Fibroblast of the aortic adventitia (primary cell): Measurements from ENCODE around the gene CIAO2B. TPM values are rescaled to one million over a fixed set of nuclear protein-coding genes. Genes with fewer than 3 reads are reported as not detected.

Source experiments
- DNase-seq: peaks from one replicate; pipeline ENCODE4 v3.0.0-alpha.2; 2010; ENCODE audit warnings: low read depth
- H3K4me3 ChIP-seq: 2 replicates; pipeline ENCODE4 v1.5.1; 2011; ENCODE audit warnings: low read depth, mild to moderate bottlenecking, control low read depth, low read length, moderate library complexity
- total RNA-seq: library from RNA; depleted of rRNA; stranded (reverse); fragments of >200 nt; gene quantifications from 2 replicates; pipeline ENCODE4 v1.2.3, GENCODE V29; 2012; ENCODE audit warnings: low replicate concordance
- TF ChIP-seq, protein P1 (sequence below): IDR thresholded peaks from 2 replicates; pipeline ENCODE4 v1.5.1; 2011; ENCODE audit warnings: mild to moderate bottlenecking, low read length, control low read depth, inconsistent platforms; ENCODE audit not compliant: insufficient read depth

The CIAO2B gene
- total RNA-seq, 1 donor: 109 TPM

GRCh38 chr16:66923866-66924265 lies 10.3 kb downstream of the CIAO2B start:
- no peak overlapping the region for H3K4me3 ChIP-seq
- no peak for DNase-seq
- TF ChIP-seq, protein P1, sequence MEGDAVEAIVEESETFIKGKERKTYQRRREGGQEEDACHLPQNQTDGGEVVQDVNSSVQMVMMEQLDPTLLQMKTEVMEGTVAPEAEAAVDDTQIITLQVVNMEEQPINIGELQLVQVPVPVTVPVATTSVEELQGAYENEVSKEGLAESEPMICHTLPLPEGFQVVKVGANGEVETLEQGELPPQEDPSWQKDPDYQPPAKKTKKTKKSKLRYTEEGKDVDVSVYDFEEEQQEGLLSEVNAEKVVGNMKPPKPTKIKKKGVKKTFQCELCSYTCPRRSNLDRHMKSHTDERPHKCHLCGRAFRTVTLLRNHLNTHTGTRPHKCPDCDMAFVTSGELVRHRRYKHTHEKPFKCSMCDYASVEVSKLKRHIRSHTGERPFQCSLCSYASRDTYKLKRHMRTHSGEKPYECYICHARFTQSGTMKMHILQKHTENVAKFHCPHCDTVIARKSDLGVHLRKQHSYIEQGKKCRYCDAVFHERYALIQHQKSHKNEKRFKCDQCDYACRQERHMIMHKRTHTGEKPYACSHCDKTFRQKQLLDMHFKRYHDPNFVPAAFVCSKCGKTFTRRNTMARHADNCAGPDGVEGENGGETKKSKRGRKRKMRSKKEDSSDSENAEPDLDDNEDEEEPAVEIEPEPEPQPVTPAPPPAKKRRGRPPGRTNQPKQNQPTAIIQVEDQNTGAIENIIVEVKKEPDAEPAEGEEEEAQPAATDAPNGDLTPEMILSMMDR: no peak

- peak; percentile 77 for DNase-seq
- TF ChIP-seq, protein P1: no peak
- no peak overlapping the region for H3K4me3 ChIP-seq
These were observed 10.9 kb downstream of the CIAO2B start for GRCh38 chr16:66923247-66923731.

- H3K4me3 ChIP-seq: no peak overlapping the region
- no peak for DNase-seq
- TF ChIP-seq, protein P1: no peak
These were observed 12.3 kb downstream of the CIAO2B start for GRCh38 chr16:66921729-66922450.

DNA sequence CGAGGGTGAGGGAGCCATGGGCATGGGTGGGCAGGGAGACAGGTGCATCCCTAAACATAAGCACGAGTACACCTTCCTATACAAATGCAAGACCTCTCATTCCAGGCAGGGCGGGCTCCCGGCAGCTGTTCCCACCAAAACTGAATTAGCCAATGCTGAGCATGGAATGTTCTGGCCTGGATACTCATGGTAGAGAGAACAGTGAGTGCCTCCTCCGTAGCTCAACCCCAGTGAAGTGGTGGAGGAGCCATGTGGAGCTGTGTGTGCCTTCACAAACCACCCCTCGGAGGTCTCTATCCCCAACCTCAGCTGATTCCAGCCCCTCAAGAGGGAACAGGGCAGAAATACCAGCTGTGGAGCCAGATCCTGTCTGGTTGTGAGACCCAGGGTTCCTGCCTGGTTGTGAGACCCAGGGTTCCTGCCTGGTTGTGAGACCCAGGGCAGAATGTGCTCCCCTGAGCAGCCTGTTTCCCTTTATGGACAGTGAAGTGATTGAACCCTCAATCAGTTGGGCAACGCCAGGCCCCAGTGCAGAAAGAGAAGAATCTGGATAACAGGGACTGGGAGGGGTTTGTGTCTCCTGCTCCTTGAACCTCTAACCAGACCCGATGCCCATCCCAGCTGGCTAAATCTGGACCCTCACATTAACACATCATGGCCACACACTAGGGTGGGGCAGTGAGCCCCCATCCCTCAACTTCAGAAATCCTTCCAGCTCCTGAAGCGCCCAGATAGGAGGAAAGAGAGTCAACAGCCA lies 13.1 kb downstream of the CIAO2B start:
- no peak for DNase-seq
- no peak overlapping the region for H3K4me3 ChIP-seq
- TF ChIP-seq, protein P1: no peak

DNA sequence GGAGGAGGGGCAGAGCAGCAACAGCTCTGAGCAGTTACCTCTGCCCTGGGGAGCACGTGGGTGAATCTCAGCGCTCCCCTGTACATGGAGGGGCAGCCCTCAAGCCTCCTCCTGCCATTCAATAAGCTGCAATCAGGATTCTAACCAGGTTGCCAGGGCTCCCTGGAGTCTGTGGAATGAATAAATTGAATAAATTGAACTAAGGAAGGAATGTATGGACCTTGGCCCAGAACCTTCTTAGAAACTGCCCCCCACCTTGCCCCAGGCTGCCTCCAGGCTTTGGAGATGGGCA lies 14.0 kb downstream of the CIAO2B start:
- TF ChIP-seq, protein P1: no peak

DNA sequence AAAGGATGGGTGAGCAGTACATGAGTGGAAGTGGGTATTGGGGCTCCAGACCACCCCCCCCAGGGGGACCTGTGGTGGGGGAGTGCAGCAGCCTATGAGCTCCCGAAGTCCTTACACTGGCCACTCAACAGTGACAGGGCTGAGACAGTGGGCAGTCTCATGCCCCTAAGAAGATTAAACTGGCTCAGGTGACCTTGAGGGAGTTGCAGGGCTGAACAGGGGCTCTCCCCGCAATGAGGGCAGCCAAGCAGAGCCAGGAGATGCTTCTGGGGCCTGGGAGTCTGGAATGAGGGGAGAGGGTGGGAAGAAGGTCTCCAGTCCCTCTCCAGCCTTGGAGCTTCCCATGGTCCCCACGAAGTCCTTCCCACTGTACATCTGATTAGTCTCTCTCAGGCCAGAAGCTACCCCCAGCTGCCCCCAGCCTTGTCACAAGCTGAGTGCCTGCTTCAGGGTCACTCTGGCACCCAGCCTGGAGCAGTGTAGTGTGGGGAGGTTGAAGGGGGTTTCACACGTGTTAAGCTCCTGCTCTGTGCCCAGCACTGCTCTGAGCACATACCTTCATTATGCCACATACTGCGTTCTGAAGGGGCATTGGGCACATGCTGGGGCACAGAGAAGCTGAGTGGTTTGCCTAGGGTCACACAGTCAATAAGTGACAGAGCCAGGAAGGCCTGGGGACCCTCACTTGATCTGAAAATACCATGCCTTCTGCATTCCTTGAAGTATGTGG lies 14.5 kb downstream of the CIAO2B start:
- no peak for DNase-seq
- TF ChIP-seq, protein P1: no peak
- no peak overlapping the region for H3K4me3 ChIP-seq

More for the DNA sequence above, 14.0 kb downstream of the CIAO2B start:
- no peak overlapping the region for H3K4me3 ChIP-seq
- no peak for DNase-seq
